Tibial artery (tissue), 4 donors: ENCODE data around the gene NKX2-8.

Source experiments
- DNase-seq, 2 donors: peaks; one replicate each; pipeline ENCODE4 v3.0.0-alpha.2; 2019
- H3K27ac ChIP-seq, 2 donors: fragments of 200-600 bp; sonication (generic) in 1 of 2; 1 replicate in 1 of 2; 2 replicates in 1 of 2; pipeline ENCODE4 v1.5.1; 2018 to 2019; ENCODE audit warnings: mild to moderate bottlenecking in 1 of 2
- H3K27me3 ChIP-seq, 2 donors: fragments of 200-600 bp; sonication (generic) in 1 of 2; one replicate each; pipeline versions ENCODE4 v1.5.1 to v1.6.0; 2016 to 2019
- H3K36me3 ChIP-seq, 3 donors: fragments of 200-600 bp; sonication (generic) in 2 of 3; one replicate each; pipeline ENCODE4 v1.5.1; 2016 to 2019; ENCODE audit warnings: mild to moderate bottlenecking in 2 of 3
- H3K4me1 ChIP-seq, 4 donors: fragments of 200-600 bp; sonication (generic) in 2 of 4; 1 replicate in 3 of 4; 2 replicates in 1 of 4; pipeline ENCODE4 v1.5.1; 2016 to 2019
- H3K4me3 ChIP-seq, 2 donors: fragments of 200-600 bp; sonication (generic) in 1 of 2; 1 replicate in 1 of 2; 2 replicates in 1 of 2; pipeline ENCODE4 v1.5.1; 2018 to 2019; ENCODE audit warnings: mild to moderate bottlenecking in 2 of 2
- H3K9me3 ChIP-seq, 3 donors: fragments of 200-600 bp; sonication (generic) in 1 of 3; one replicate each; pipeline ENCODE4 v1.5.1; 2016 to 2019
- intact Hi-C: fragments of 100-400 bp; cut with DNase I; formaldehyde crosslinking; loops from one replicate; pipeline ENCODE4 v1.15.0; 2023; ENCODE audit warnings: low total_unique reads
- TF ChIP-seq, protein P1 (sequence below), 2 experiments: fragments of 200-600 bp in 1 of 2; fragments of 450-650 bp in 1 of 2; IDR thresholded peaks; one replicate each; pipeline ENCODE4 v1.5.1; 2017 to 2019; ENCODE audit warnings: antibody characterized with exemption in 2 of 2, mild to moderate bottlenecking in 1 of 2, moderate library complexity in 1 of 2

The NKX2-8 gene

DNA sequence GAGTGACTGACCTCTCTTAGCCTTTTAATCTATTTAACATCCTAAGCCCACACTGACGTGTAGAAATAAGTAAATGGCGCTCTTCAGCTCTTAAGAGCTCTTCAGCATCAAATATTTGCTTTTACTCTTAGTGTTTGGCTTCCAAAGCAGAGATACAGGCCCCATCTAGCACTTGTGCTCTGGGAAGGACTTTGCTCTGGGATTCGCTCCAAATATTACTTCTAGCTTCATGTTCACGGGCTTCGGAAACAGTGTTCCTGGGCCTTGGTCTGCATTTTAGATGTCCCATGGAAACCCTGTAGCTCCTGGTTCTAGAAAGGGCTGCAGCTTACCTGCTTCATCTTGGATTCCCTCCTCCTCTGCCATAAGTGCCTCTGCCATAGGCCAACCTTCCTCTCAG, 2.7 kb upstream of the NKX2-8 start:
- TF ChIP-seq, protein P1, sequence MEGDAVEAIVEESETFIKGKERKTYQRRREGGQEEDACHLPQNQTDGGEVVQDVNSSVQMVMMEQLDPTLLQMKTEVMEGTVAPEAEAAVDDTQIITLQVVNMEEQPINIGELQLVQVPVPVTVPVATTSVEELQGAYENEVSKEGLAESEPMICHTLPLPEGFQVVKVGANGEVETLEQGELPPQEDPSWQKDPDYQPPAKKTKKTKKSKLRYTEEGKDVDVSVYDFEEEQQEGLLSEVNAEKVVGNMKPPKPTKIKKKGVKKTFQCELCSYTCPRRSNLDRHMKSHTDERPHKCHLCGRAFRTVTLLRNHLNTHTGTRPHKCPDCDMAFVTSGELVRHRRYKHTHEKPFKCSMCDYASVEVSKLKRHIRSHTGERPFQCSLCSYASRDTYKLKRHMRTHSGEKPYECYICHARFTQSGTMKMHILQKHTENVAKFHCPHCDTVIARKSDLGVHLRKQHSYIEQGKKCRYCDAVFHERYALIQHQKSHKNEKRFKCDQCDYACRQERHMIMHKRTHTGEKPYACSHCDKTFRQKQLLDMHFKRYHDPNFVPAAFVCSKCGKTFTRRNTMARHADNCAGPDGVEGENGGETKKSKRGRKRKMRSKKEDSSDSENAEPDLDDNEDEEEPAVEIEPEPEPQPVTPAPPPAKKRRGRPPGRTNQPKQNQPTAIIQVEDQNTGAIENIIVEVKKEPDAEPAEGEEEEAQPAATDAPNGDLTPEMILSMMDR (IDR thresholded peaks at IDR 0.05): no peak
- Histone ChIP-seq H3K36me3 (no peaks in the 10 kb centered on the region), H3K4me3 (no peak overlapping the region), H3K4me1 (peaks cover 0 to 32% (median 25%) of the 10 kb centered on the region in 4 donors), H3K27me3 (peaks cover 0 to 76% of the 10 kb centered on the region in 2 donors), H3K27ac (no peak overlapping the region), H3K9me3 (no peaks in the 10 kb centered on the region)
- DNase-seq: no peak
- intact Hi-C loops: no loop called here

DNA sequence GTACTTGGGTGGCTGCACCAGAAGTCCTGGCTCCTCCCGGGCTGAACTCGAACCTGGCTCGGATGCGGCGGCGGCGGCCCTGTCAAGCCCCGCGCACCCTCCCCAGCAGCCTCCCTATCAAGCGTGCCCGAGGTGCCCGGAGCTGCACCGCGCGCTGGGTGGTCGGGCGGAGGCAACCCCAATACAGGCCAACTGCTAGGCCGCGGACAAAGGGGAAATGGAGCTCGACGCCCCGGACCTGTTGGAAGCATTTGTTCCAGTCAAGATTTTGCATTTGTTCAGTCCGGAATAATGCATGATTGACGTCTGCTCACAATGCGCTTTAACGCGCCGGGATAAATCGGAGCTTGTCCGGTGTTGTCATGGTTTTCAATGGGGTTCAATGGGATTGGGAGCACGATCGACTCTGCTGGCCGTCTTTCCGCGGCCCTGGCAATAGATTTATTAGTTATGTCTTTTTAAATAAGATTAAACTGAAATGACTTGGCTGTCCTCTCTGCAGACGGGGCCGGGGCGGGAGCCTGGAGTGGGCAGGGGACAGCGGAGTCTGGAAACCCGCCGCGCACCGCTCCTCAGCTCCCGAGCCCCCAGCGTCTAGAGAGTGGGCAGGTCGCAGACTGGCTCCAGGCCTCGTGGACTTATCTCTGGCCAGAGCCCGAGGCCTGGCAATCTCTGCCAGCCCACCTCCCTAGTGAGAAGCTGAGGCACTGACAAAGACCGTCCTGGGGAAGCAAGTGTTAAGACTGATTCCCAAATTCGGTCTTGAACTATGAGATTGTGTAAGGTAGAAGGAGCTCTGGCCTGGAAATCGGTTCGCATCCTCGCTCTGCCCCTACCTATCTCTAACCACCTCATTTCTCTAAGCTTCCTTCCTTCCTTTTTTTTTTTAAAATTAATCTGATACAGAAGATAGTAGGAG, 1.7 kb upstream of the NKX2-8 start:
- Histone ChIP-seq H3K9me3 (no peaks in the 10 kb centered on the region), H3K36me3 (no peaks in the 10 kb centered on the region), H3K27ac (no peak overlapping the region), H3K4me1 (peaks cover 0 to 34% (median 26%) of the 10 kb centered on the region in 4 donors), H3K27me3 (peaks cover 0 to 79% of the 10 kb centered on the region in 2 donors), H3K4me3 (no peak overlapping the region)
- DNase-seq: no peak
- intact Hi-C loops: no loop called here
- TF ChIP-seq, protein P1 (IDR thresholded peaks at IDR 0.05): no peak

DNA sequence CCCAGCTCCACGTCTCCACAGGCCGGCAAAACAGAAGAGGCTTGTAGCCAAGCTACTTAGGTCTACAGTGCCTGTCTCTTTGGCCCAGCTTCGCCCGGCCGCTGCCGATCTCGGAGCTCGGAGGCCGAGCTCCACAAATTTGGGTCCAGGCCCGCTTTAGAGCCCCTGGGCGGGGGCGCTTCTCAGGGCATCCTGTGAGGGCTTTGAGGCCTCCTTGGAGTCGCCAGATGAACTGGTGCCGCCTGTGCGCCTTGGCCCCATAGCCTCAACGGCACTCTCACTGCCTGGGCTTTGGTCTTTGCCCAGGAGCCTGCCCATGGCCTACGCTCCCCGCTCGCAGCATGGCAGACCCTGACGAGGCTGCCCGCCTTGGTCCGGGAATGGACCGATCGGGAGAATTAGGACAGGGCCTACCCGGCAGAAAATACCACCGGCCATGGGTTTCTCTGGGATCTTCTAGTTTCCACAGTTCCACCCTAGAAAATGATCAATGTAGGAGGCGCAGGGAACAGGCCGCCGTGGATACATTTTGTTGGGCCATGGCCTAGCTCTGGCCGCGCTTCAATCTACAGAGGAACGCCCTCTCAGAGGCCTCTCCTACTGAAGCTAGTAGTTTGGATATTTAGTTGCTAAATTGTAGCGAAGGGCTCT, 953 bp upstream of the NKX2-8 start:
- no peak overlapping the region for H3K27ac ChIP-seq
- intact Hi-C loops: no loop called here
- peaks cover 0 to 34% (median 26%) of the 10 kb centered on the region in 4 donors for H3K4me1 ChIP-seq
- no peak for DNase-seq
- peaks cover 0 to 81% of the 10 kb centered on the region in 2 donors for H3K27me3 ChIP-seq
- no peak overlapping the region for H3K4me3 ChIP-seq
- no peaks in the 10 kb centered on the region for H3K9me3 ChIP-seq
- TF ChIP-seq, protein P1 (IDR thresholded peaks at IDR 0.05): no peak
- H3K36me3 ChIP-seq: no peaks in the 10 kb centered on the region

DNA sequence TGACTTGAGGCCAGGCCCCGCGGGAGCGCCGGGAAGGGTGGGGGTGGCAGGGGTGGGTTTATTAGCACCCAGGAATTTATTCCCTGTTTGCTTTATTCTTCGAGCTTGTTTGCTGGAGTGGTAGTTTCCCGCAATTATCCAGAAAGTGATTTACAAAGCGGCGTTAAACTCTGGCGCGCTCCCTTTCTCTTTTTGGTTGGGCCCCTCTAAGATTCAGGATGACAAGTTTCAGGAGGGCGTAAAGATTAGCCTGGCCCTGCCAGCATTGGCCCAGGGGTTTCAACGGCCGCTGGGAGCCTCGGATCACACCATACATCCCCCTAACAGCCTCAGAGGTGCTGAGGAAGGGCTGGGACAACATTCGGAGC, 444 bp upstream of the NKX2-8 start:
- H3K9me3 ChIP-seq: no peaks in the 10 kb centered on the region
- H3K4me1 ChIP-seq: peaks cover 0 to 34% (median 26%) of the 10 kb centered on the region in 4 donors
- intact Hi-C loops: no loop called here
- no peak overlapping the region for H3K27ac ChIP-seq
- peak overlapping the region in 1 of 2 donors; percentile 32 for H3K4me3 ChIP-seq
- peaks cover 0 to 85% of the 10 kb centered on the region in 2 donors for H3K27me3 ChIP-seq
- no peaks in the 10 kb centered on the region for H3K36me3 ChIP-seq
- DNase-seq: no peak
- TF ChIP-seq, protein P1 (IDR thresholded peaks at IDR 0.05): no peak

DNA sequence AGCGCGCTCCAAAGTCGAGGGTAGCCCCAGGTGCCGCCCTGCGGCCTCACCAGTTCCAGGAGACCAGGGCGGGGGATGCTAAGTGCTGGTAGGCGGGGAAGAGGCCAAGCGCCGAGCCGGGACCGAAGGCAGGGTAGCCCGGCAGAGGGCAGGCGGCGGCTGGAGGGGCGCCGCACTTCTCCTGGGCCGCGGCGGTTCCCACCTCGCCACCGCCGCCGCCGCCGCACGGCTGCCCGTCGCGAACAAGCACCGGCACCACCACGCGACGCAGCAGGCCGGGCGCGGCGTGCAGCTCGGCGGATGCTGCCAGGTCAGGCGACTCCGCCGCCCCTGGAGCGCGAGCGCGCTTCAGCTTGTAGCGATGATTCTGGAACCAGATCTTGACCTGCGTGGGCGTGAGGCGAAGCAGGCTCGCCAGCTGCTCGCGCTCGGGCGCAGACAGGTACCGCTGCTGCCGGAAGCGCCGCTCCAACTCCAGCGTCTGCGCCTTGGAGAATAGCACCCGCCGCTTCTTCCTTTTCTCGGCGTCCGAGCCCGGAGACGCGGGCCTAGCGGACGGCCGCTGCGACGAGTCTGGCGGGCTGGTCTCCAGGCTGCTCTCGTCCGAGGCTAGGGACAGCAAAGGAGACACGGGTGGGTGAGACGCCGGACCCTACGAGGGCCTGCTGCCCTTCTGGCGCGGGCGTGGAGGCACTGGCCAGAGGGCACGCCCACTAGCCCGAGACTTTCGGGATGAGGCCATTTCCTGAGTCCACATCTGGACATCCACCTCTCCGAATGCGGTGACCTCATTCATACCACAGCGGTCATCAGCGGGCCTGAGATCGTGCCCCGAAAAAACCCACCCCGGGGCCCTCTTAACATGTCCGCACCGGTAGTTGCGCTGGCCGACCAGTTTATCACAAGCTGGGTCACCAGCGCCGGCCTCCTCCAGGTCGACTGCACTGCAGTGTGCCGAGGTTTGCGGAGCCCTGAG, 1.3 kb downstream of the NKX2-8 start:
- TF ChIP-seq, protein P1 (IDR thresholded peaks at IDR 0.05): no peak
- DNase-seq: no peak
- intact Hi-C loops: no loop called here
- Histone ChIP-seq H3K4me3 (peak overlapping the region; percentile 32 to 54), H3K36me3 (no peaks in the 10 kb centered on the region), H3K9me3 (no peaks in the 10 kb centered on the region), H3K4me1 (peaks cover 0 to 34% (median 26%) of the 10 kb centered on the region in 4 donors), H3K27me3 (peaks cover 0 to 84% of the 10 kb centered on the region in 2 donors), H3K27ac (no peak overlapping the region)
